Stimulated activated CD4-positive, alpha-beta T cell treated with anti-CD3 and anti-CD28 coated beads, TNF-alpha, amount 100 ng/mL, for 24 hours (primary cell): ENCODE data around the gene SLC4A1AP.
"Not testable (repeated sequence)": the region's sequence is repeated elsewhere in the genome, so short reads cannot be mapped to it uniquely, and the experiment has no call there.

Experiments used
- DNase-seq, 3 experiments: peaks; one replicate each; pipeline ENCODE4 v3.0.0-alpha.2; 2020; ENCODE audit warnings: low read depth in 3 of 3

SLC4A1AP gene

GRCh38 chr2:27663285-27664153, at the start of gene SLC4A1AP, which contains the start of gene SUPT7L:
Gene SLC4A1AP (plus strand): TSS chr2:27663889. CDS start chr2:27663915, 26 bp downstream.
Gene SUPT7L (minus strand): TSS chr2:27663614. CDS start chr2:27662192, 1,422 bp downstream.
- DNase-seq = peak; percentile 55 to 60 (median 60)

GRCh38 chr2:27613985-27614384, 49.7 kb upstream of the SLC4A1AP start:
- no peak for DNase-seq

- no peak for DNase-seq
These were observed 48.4 kb upstream of the SLC4A1AP start for GRCh38 chr2:27615316-27615715.

- no peak for DNase-seq
These were observed 42.2 kb upstream of the SLC4A1AP start for GRCh38 chr2:27621524-27621923.

GRCh38 chr2:27622921-27623384, 40.7 kb upstream of the SLC4A1AP start:
- DNase-seq = no peak

GRCh38 chr2:27624943-27625342, 38.7 kb upstream of the SLC4A1AP start:
- no peak for DNase-seq

GRCh38 chr2:27626323-27626722, 37.4 kb upstream of the SLC4A1AP start:
- not testable (repeated sequence) for DNase-seq

GRCh38 chr2:27626921-27627320, 36.8 kb upstream of the SLC4A1AP start:
- DNase-seq = not testable (repeated sequence)

- DNase-seq = no peak
These were observed 35.5 kb upstream of the SLC4A1AP start for GRCh38 chr2:27627963-27628766.

GRCh38 chr2:27628767-27629709, 34.7 kb upstream of the SLC4A1AP start, which contains the start of the genes CCDC121 and GPN1:
Gene CCDC121 (minus strand): TSS chr2:27629012. CDS start chr2:27627799, 1,213 bp downstream.
Gene GPN1 (plus strand): TSS chr2:27629050. CDS start chr2:27629059, 9 bp downstream.
- peak; percentile 90 to 95 (median 91) for DNase-seq

- DNase-seq = not testable (repeated sequence)
These were observed 33.4 kb upstream of the SLC4A1AP start for GRCh38 chr2:27630257-27630656.

- DNase-seq = no peak
These were observed 29.4 kb upstream of the SLC4A1AP start for GRCh38 chr2:27634291-27634690.

- no peak for DNase-seq
These were observed 26.9 kb upstream of the SLC4A1AP start for GRCh38 chr2:27636766-27637165.

- no peak for DNase-seq
These were observed 25.6 kb upstream of the SLC4A1AP start for GRCh38 chr2:27638037-27638637.

GRCh38 chr2:27638709-27639108, 25.0 kb upstream of the SLC4A1AP start:
- DNase-seq = no peak

GRCh38 chr2:27640722-27641245, 22.9 kb upstream of the SLC4A1AP start:
- DNase-seq = no peak

GRCh38 chr2:27645197-27645596, 18.5 kb upstream of the SLC4A1AP start:
- no peak for DNase-seq

- DNase-seq = no peak
These were observed 16.4 kb upstream of the SLC4A1AP start for GRCh38 chr2:27647289-27647688.

GRCh38 chr2:27647737-27648136, 16.0 kb upstream of the SLC4A1AP start:
- DNase-seq = no peak

GRCh38 chr2:27651056-27651455, 12.6 kb upstream of the SLC4A1AP start:
- DNase-seq = no peak
